H9 (cell line): ENCODE measurements around the gene METTL21C. TPM values are rescaled to one million over a fixed set of nuclear protein-coding genes. Genes with fewer than 3 reads are reported as not detected.

Experiments
- DNase-seq: peaks from one replicate; pipeline ENCODE4 v3.0.0-alpha.2; 2017
- H2AFZ ChIP-seq: one replicate; pipeline ENCODE4 v1.6.1; 2013; ENCODE audit warnings: mild to moderate bottlenecking, low read length, control low read depth, moderate library complexity
- H2AK5ac ChIP-seq: 2 replicates; pipeline ENCODE4 v1.6.1; 2013; ENCODE audit warnings: low read length, control low read depth, mixed read lengths; ENCODE audit not compliant: insufficient read length
- H2BK120ac ChIP-seq: one replicate; pipeline ENCODE4 v1.6.1; 2013; ENCODE audit warnings: low read depth, mild to moderate bottlenecking, low read length, control low read depth, inconsistent platforms; ENCODE audit not compliant: poor library complexity, severe bottlenecking
- H2BK12ac ChIP-seq: 2 replicates; pipeline ENCODE4 v1.6.1; 2013; ENCODE audit warnings: low read length, control low read depth, mixed read lengths, low read depth; ENCODE audit not compliant: insufficient read length
- H2BK15ac ChIP-seq: 2 replicates; pipeline ENCODE4 v1.6.1; 2013; ENCODE audit warnings: low read depth, low read length, control low read depth
- H2BK20ac ChIP-seq: one replicate; pipeline ENCODE4 v1.6.1; 2013; ENCODE audit warnings: low read depth, mild to moderate bottlenecking, low read length, control low read depth, inconsistent platforms; ENCODE audit not compliant: poor library complexity, severe bottlenecking
- H2BK5ac ChIP-seq: 2 replicates; pipeline ENCODE4 v1.6.1; 2013; ENCODE audit warnings: low read length, control low read depth, mixed read lengths; ENCODE audit not compliant: insufficient read length
- H3K14ac ChIP-seq: 2 replicates; pipeline ENCODE4 v1.6.1; 2013; ENCODE audit warnings: low read length, control low read depth; ENCODE audit not compliant: insufficient read depth
- H3K18ac ChIP-seq: 2 replicates; pipeline ENCODE4 v1.6.1; 2013; ENCODE audit warnings: low read depth, mild to moderate bottlenecking, mixed read lengths, low read length, control low read depth; ENCODE audit not compliant: insufficient read length
- H3K23ac ChIP-seq: 2 replicates; pipeline ENCODE4 v1.6.1; 2013; ENCODE audit warnings: low read length, control low read depth, mixed read lengths, low read depth; ENCODE audit not compliant: insufficient read length
- H3K23me2 ChIP-seq: 2 replicates; pipeline ENCODE4 v1.6.1; 2013; ENCODE audit warnings: low read depth, mild to moderate bottlenecking, mixed read lengths, low read length, control low read depth; ENCODE audit not compliant: insufficient read length, poor library complexity, severe bottlenecking
- H3K27ac ChIP-seq: 2 replicates; pipeline ENCODE4 v1.5.1; 2013; ENCODE audit warnings: low read length, control low read depth, mixed read lengths, low read depth; ENCODE audit not compliant: insufficient read length
- H3K27me3 ChIP-seq: 2 replicates; pipeline ENCODE4 v1.6.1; 2013; ENCODE audit warnings: low read length, control low read depth, inconsistent platforms; ENCODE audit not compliant: insufficient read depth
- H3K4ac ChIP-seq: 2 replicates; pipeline ENCODE4 v1.6.1; 2013; ENCODE audit warnings: low read depth, mild to moderate bottlenecking, control low read depth, inconsistent platforms, low read length, moderate library complexity
- H3K4me1 ChIP-seq: 2 replicates; pipeline ENCODE4 v1.6.1; 2013; ENCODE audit warnings: low read length, control low read depth, inconsistent platforms; ENCODE audit not compliant: insufficient read depth
- H3K4me2 ChIP-seq: 2 replicates; pipeline ENCODE4 v1.6.1; 2013; ENCODE audit warnings: low read length, control low read depth, mixed read lengths; ENCODE audit not compliant: insufficient read length, insufficient read depth
- H3K56ac ChIP-seq: 2 replicates; pipeline ENCODE4 v1.6.1; 2013; ENCODE audit warnings: low read depth, mild to moderate bottlenecking, mixed read lengths, low read length, control low read depth; ENCODE audit not compliant: insufficient read length
- H3K79me1 ChIP-seq: 2 replicates; pipeline ENCODE4 v1.6.1; 2013; ENCODE audit warnings: low read depth, mild to moderate bottlenecking, moderate library complexity, low read length, control low read depth, inconsistent platforms; ENCODE audit not compliant: insufficient read depth, poor library complexity, severe bottlenecking
- H3K79me2 ChIP-seq: 2 replicates; pipeline ENCODE4 v1.6.1; 2013; ENCODE audit warnings: low read length, control low read depth, inconsistent platforms; ENCODE audit not compliant: insufficient read depth
- H3K9ac ChIP-seq: 2 replicates; pipeline ENCODE4 v1.6.1; 2013; ENCODE audit warnings: low read length, control low read depth, mixed read lengths; ENCODE audit not compliant: insufficient read length; ENCODE audit errors: extremely low read depth
- H3K9me3 ChIP-seq: one replicate; pipeline ENCODE4 v1.6.1; 2013; ENCODE audit warnings: low read depth, low read length, inconsistent platforms; ENCODE audit not compliant: control insufficient read depth
- H3T11ph ChIP-seq: one replicate; pipeline ENCODE4 v1.6.1; 2013; ENCODE audit warnings: mild to moderate bottlenecking, low read length, control low read depth, inconsistent platforms
- H4K20me1 ChIP-seq: one replicate; pipeline ENCODE4 v1.6.1; 2013; ENCODE audit not compliant: control insufficient read depth, insufficient read length, insufficient read depth
- H4K5ac ChIP-seq: 2 replicates; pipeline ENCODE4 v1.6.1; 2013; ENCODE audit warnings: low read depth, mild to moderate bottlenecking, mixed read lengths, low read length, control low read depth; ENCODE audit not compliant: insufficient read length
- H4K8ac ChIP-seq: replicated peaks from 2 replicates; pipeline ENCODE4 v1.6.1; 2013; ENCODE audit warnings: low read length, control low read depth, mixed read lengths, low read depth; ENCODE audit not compliant: insufficient read length
- H4K91ac ChIP-seq: 2 replicates; pipeline ENCODE4 v1.6.1; 2013; ENCODE audit warnings: low read depth, mild to moderate bottlenecking, moderate library complexity, mixed read lengths, low read length, control low read depth; ENCODE audit not compliant: insufficient read length
- H3K27ac Mint-ChIP-seq, 3 experiments: 2 replicates in 2 of 3; 3 replicates in 1 of 3; pipeline ENCODE4 v1.8.0; 2020 to 2021; ENCODE audit warnings: mixed read lengths in 3 of 3, mild to moderate bottlenecking in 1 of 3, moderate library complexity in 1 of 3
- H3K27me3 Mint-ChIP-seq: 2 replicates; pipeline ENCODE4 v1.8.0; 2021; ENCODE audit warnings: low read depth, mild to moderate bottlenecking, moderate library complexity, mixed read lengths
- H3K36me3 Mint-ChIP-seq, 3 experiments: 2 replicates in 2 of 3; 3 replicates in 1 of 3; pipeline ENCODE4 v1.8.0; 2020 to 2021; ENCODE audit warnings: low read depth in 3 of 3, mixed read lengths in 3 of 3; ENCODE audit not compliant: insufficient read depth in 1 of 3
- H3K4me1 Mint-ChIP-seq, 2 experiments: 2 replicates each; pipeline ENCODE4 v1.8.0; 2020; ENCODE audit warnings: mixed read lengths in 2 of 2
- H3K4me3 Mint-ChIP-seq, 2 experiments: 2 replicates in 1 of 2; 3 replicates in 1 of 2; pipeline ENCODE4 v1.8.0; 2020 to 2021; ENCODE audit warnings: mild to moderate bottlenecking in 2 of 2, mixed read lengths in 2 of 2, moderate library complexity in 1 of 2
- H3K9me3 Mint-ChIP-seq, 2 experiments: 2 replicates in 1 of 2; 3 replicates in 1 of 2; pipeline ENCODE4 v1.8.0; 2020; ENCODE audit warnings: mild to moderate bottlenecking in 2 of 2, mixed read lengths in 2 of 2, moderate library complexity in 1 of 2
- CTCF ChIP-seq: fragments of 200-600 bp; sonication (generic); conservative IDR thresholded peaks from 3 replicates; pipeline ENCODE4 v1.8.0; 2021; ENCODE audit warnings: antibody characterized with exemption, mild to moderate bottlenecking
- WGBS: extraction: QIAGEN DNeasy Blood & Tissue Kit; methylation state at CpG from one replicate; pipeline ENCODE4 v1.1.7; 2013; ENCODE audit warnings: missing lambda C conversion rate, low lambda C conversion rate, mixed read lengths; ENCODE audit not compliant: insufficient read length; ENCODE audit errors: extremely low coverage; 5-methylcytosine and 5-hydroxymethylcytosine counted together
- total RNA-seq: library from RNA; stranded (reverse); gene quantifications from 2 replicates; pipeline ENCODE4 v1.2.1, GENCODE V29; 2021

METTL21C gene
- total RNA-seq, 1 experiment from 2014 or later = not detected

DNA sequence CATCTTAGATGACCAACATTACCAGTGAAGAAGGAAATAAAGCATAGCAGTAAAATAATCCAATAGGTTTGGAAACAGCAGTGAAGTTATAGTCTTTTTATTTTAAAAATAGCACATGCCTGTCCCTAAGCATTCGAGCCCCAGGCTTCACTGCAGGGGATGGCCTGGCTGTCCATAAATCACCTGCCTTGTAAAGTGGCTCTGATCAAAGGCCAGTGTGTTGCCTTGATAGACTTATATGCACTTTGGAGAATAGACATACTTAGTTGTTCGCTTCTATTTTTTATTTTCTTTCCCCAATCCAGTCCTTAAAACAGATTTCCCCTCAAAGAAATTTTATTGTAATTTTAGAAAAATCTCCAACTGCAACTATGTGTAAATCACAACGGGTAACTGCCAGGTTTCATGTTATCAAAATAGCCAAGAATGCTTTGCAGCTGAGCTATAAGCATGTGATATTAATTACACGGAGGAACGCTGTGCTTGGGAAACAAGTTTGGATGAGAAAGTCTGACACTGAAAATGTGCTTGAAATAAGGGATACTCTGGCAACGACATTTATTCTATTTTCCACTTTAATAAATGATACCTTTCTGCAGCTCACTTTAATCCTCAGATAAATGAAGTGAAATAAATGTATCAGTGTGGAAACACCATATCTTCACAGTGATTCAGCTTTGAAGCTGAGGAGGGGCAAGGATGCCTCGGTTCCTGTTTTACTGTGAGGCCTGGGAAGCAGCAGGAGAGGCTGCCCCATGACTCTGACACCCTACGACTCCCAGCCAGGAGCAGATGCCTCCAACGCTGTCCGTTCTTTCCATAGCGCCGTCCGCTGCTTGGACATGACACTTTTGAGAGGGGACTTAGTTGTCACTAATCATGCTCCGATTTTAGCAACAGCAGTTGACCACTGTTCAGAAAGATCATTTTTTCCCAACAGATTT, 5.5 kb upstream of the METTL21C start:
- H2AK5ac ChIP-seq = no peak overlapping the region
- no peak overlapping the region for H2BK15ac ChIP-seq
- no peak overlapping the region for H3K4ac ChIP-seq
- H2BK120ac ChIP-seq = no peak overlapping the region
- H3K23me2 ChIP-seq = no peaks in the 10 kb centered on the region
- Mint-ChIP-seq H3K4me3 (no peak overlapping the region), H3K27me3 (peaks cover 2% of the 10 kb centered on the region; the same call in 1 of the 2 replicates), H3K4me1 (peaks cover 4 to 13% of the 10 kb centered on the region in 2 experiments; a peak in 2 of 4 replicates), H3K27ac (peak overlapping the region in 1 of 3 experiments; percentile 41; a peak in 3 of 7 replicates), H3K36me3 (peaks cover 0 to 4% (median 3%) of the 10 kb centered on the region in 3 experiments; a peak in 2 of 7 replicates), H3K9me3 (peaks cover 4 to 6% of the 10 kb centered on the region in 2 experiments)
- no peak overlapping the region for H4K5ac ChIP-seq
- no peak overlapping the region for H2BK20ac ChIP-seq
- no peaks in the 10 kb centered on the region for H3K9me3 ChIP-seq
- H3K79me1 ChIP-seq = no peaks in the 10 kb centered on the region
- no peak overlapping the region for H3K14ac ChIP-seq
- no peak overlapping the region for H4K8ac ChIP-seq
- no peak overlapping the region for H3K9ac ChIP-seq
- H3K27ac ChIP-seq = no peak overlapping the region
- no peak overlapping the region for H4K91ac ChIP-seq
- peaks cover 2% of the 10 kb centered on the region; the same call in 1 of the 2 replicates for H3K4me1 ChIP-seq
- no peaks in the 10 kb centered on the region for H3K79me2 ChIP-seq
- H3K23ac ChIP-seq = no peak overlapping the region
- H3T11ph ChIP-seq = no peak overlapping the region
- H3K56ac ChIP-seq = no peak overlapping the region
- DNase-seq = no peak
- no peak overlapping the region for H3K18ac ChIP-seq
- no peak overlapping the region for H2BK12ac ChIP-seq
- no peak overlapping the region for H2BK5ac ChIP-seq
- no peaks in the 10 kb centered on the region for H3K27me3 ChIP-seq
- H2AFZ ChIP-seq = no peak overlapping the region
- no CpG with 5 or more reads among the region's 14 CpGs for WGBS
- no peaks in the 10 kb centered on the region for H4K20me1 ChIP-seq
- TF ChIP-seq CTCF = no peak
- no peak overlapping the region for H3K4me2 ChIP-seq
